ENCODE measurements around the gene MID1.
"Not testable (repeated sequence)": the region's sequence is repeated elsewhere in the genome, so short reads cannot be mapped to it uniquely, and the experiment has no call there.

The MID1 gene

DNA sequence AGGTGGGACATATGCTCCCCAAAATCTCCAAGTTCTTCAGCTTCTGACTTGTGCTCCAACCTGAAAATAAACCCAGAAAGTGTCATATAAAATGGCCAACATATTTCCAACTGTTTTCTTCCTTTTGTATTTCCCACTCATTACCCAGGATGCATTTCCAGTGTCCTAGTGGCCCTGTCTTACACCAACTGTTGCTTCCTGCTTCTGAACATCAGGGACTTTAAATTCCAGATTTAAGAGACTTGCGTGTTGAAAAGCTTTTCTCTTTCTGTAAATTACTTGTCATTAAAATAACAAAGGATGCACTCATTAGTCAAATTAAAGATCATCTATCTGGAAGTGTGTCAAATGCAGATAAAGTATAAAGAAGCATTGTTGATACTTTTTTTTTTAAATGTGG, 19.9 kb downstream of the MID1 start:
- H3K4me3 ChIP-seq (ENCODE audit: insufficient read depth, low read depth, low read length, poor library complexity, severe bottlenecking) = no peak overlapping the region

GRCh38 chrX:10598540-10598939, 21.8 kb downstream of the MID1 start:
- H3K9me3 ChIP-seq (ENCODE audit: control insufficient read depth, low read length) = no peaks in the 10 kb centered on the region
- no peaks in the 10 kb centered on the region for H3K4me1 ChIP-seq (ENCODE audit: control insufficient read depth, insufficient read depth, low read length, poor library complexity, severe bottlenecking)
- no peaks in the 10 kb centered on the region for H3K27me3 ChIP-seq (replicated peaks; ENCODE audit: control insufficient read depth, insufficient read depth, low read length, poor library complexity, severe bottlenecking)
- H3K4me3 ChIP-seq (ENCODE audit: insufficient read depth, low read depth, low read length, poor library complexity, severe bottlenecking) = no peak overlapping the region
- DNase-seq = no peak
- no peaks in the 10 kb centered on the region for H3K36me3 ChIP-seq (ENCODE audit: control insufficient read depth, insufficient read depth, low read length)
- H3K27ac ChIP-seq (ENCODE audit: insufficient read depth, low read length, poor library complexity, severe bottlenecking) = no peak overlapping the region

More for the DNA sequence above, 19.9 kb downstream of the MID1 start:
- H3K36me3 ChIP-seq (ENCODE audit: control insufficient read depth, insufficient read depth, low read length) = no peaks in the 10 kb centered on the region
- no peaks in the 10 kb centered on the region for H3K4me1 ChIP-seq (ENCODE audit: control insufficient read depth, insufficient read depth, low read length, poor library complexity, severe bottlenecking)
- no peaks in the 10 kb centered on the region for H3K27me3 ChIP-seq (replicated peaks; ENCODE audit: control insufficient read depth, insufficient read depth, low read length, poor library complexity, severe bottlenecking)
- no peak overlapping the region for H3K27ac ChIP-seq (ENCODE audit: insufficient read depth, low read length, poor library complexity, severe bottlenecking)
- H3K9me3 ChIP-seq (ENCODE audit: control insufficient read depth, low read length) = no peaks in the 10 kb centered on the region
- no peak for DNase-seq

GRCh38 chrX:10597871-10598270, 22.5 kb downstream of the MID1 start:
- Histone ChIP-seq H3K27ac (ENCODE audit: insufficient read depth, low read length, poor library complexity, severe bottlenecking) (no peak overlapping the region), H3K4me1 (ENCODE audit: control insufficient read depth, insufficient read depth, low read length, poor library complexity, severe bottlenecking) (no peaks in the 10 kb centered on the region), H3K9me3 (ENCODE audit: control insufficient read depth, low read length) (no peaks in the 10 kb centered on the region), H3K27me3 (replicated peaks; ENCODE audit: control insufficient read depth, insufficient read depth, low read length, poor library complexity, severe bottlenecking) (no peaks in the 10 kb centered on the region), H3K4me3 (ENCODE audit: insufficient read depth, low read depth, low read length, poor library complexity, severe bottlenecking) (no peak overlapping the region), H3K36me3 (ENCODE audit: control insufficient read depth, insufficient read depth, low read length) (no peaks in the 10 kb centered on the region)
- DNase-seq = no peak

GRCh38 chrX:10591363-10592335, 28.7 kb downstream of the MID1 start:
- Histone ChIP-seq H3K4me1 (ENCODE audit: control insufficient read depth, insufficient read depth, low read length, poor library complexity, severe bottlenecking) (no peaks in the 10 kb centered on the region), H3K27me3 (replicated peaks; ENCODE audit: control insufficient read depth, insufficient read depth, low read length, poor library complexity, severe bottlenecking) (no peaks in the 10 kb centered on the region), H3K36me3 (ENCODE audit: control insufficient read depth, insufficient read depth, low read length) (no peaks in the 10 kb centered on the region), H3K27ac (ENCODE audit: insufficient read depth, low read length, poor library complexity, severe bottlenecking) (no peak overlapping the region), H3K9me3 (ENCODE audit: control insufficient read depth, low read length) (no peaks in the 10 kb centered on the region), H3K4me3 (ENCODE audit: insufficient read depth, low read depth, low read length, poor library complexity, severe bottlenecking) (no peak overlapping the region)
- no peak for DNase-seq

GRCh38 chrX:10589787-10590186, 30.6 kb downstream of the MID1 start:
- not testable (repeated sequence) for H3K27me3 ChIP-seq (replicated peaks; ENCODE audit: control insufficient read depth, insufficient read depth, low read length, poor library complexity, severe bottlenecking); H3K9me3 ChIP-seq (ENCODE audit: control insufficient read depth, low read length); H3K4me3 ChIP-seq (ENCODE audit: insufficient read depth, low read depth, low read length, poor library complexity, severe bottlenecking); H3K27ac ChIP-seq (ENCODE audit: insufficient read depth, low read length, poor library complexity, severe bottlenecking); H3K4me1 ChIP-seq (ENCODE audit: control insufficient read depth, insufficient read depth, low read length, poor library complexity, severe bottlenecking); H3K36me3 ChIP-seq (ENCODE audit: control insufficient read depth, insufficient read depth, low read length); DNase-seq

- no peak overlapping the region for H3K4me3 ChIP-seq (ENCODE audit: insufficient read depth, low read depth, low read length, poor library complexity, severe bottlenecking)
- no peak overlapping the region for H3K27ac ChIP-seq (ENCODE audit: insufficient read depth, low read length, poor library complexity, severe bottlenecking)
- DNase-seq = no peak
These were observed 31.3 kb downstream of the MID1 start for GRCh38 chrX:10589098-10589497.

DNA sequence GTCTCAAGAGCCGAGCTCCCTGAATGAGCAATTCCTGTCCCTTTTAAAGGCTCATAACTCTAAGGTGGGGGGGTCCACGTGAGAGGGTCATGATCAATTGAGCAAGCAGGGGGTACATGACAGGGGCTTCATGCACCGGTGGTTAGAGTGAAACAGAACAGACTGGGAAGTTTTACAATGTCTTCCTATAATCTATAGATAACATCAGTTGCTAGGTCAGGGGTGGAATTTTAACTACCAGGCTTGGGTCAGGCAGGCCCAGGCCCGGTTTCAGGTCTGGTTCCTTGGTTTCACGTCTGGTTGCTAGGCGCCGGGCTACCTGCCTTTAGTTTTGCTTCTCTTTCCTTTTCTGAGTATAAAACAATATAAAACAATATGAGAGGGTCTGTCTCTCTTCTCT, 35.5 kb downstream of the MID1 start:
- H3K9me3 ChIP-seq (ENCODE audit: control insufficient read depth, low read length); H3K27me3 ChIP-seq (replicated peaks; ENCODE audit: control insufficient read depth, insufficient read depth, low read length, poor library complexity, severe bottlenecking); DNase-seq; H3K27ac ChIP-seq (ENCODE audit: insufficient read depth, low read length, poor library complexity, severe bottlenecking); H3K4me1 ChIP-seq (ENCODE audit: control insufficient read depth, insufficient read depth, low read length, poor library complexity, severe bottlenecking); H3K36me3 ChIP-seq (ENCODE audit: control insufficient read depth, insufficient read depth, low read length); H3K4me3 ChIP-seq (ENCODE audit: insufficient read depth, low read depth, low read length, poor library complexity, severe bottlenecking): not testable (repeated sequence)

More at GRCh38 chrX:10589098-10589497, 31.3 kb downstream of the MID1 start:
- Histone ChIP-seq H3K36me3 (ENCODE audit: control insufficient read depth, insufficient read depth, low read length) (no peaks in the 10 kb centered on the region), H3K9me3 (ENCODE audit: control insufficient read depth, low read length) (no peaks in the 10 kb centered on the region), H3K4me1 (ENCODE audit: control insufficient read depth, insufficient read depth, low read length, poor library complexity, severe bottlenecking) (no peaks in the 10 kb centered on the region), H3K27me3 (replicated peaks; ENCODE audit: control insufficient read depth, insufficient read depth, low read length, poor library complexity, severe bottlenecking) (no peaks in the 10 kb centered on the region)

DNA sequence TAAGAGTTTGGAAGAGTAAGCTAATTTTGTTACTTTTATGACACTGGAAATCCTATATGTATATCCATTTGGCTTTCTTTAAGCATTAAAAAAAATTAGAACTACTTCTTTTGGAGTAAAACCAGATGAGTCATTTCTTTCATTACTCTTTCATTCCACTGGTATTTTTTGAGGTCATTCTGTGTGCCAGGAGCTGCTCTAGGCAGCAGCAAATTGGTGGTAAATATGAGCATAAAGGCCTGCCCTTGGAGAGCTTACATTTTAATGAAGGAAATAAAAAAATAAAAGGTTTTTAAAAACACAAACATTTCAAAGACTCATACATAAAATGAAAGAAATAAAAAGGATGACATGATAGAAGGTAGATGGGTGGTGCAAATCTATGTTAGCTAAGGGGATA, 37.4 kb downstream of the MID1 start:
- no peak for DNase-seq
- Histone ChIP-seq H3K4me1 (ENCODE audit: control insufficient read depth, insufficient read depth, low read length, poor library complexity, severe bottlenecking) (no peaks in the 10 kb centered on the region), H3K9me3 (ENCODE audit: control insufficient read depth, low read length) (no peaks in the 10 kb centered on the region), H3K4me3 (ENCODE audit: insufficient read depth, low read depth, low read length, poor library complexity, severe bottlenecking) (no peak overlapping the region), H3K27me3 (replicated peaks; ENCODE audit: control insufficient read depth, insufficient read depth, low read length, poor library complexity, severe bottlenecking) (no peaks in the 10 kb centered on the region), H3K27ac (ENCODE audit: insufficient read depth, low read length, poor library complexity, severe bottlenecking) (no peak overlapping the region), H3K36me3 (ENCODE audit: control insufficient read depth, insufficient read depth, low read length) (no peaks in the 10 kb centered on the region)

- H3K4me3 ChIP-seq (ENCODE audit: insufficient read depth, low read depth, low read length, poor library complexity, severe bottlenecking) = no peak overlapping the region
- no peak for DNase-seq
- no peaks in the 10 kb centered on the region for H3K36me3 ChIP-seq (ENCODE audit: control insufficient read depth, insufficient read depth, low read length)
- no peaks in the 10 kb centered on the region for H3K9me3 ChIP-seq (ENCODE audit: control insufficient read depth, low read length)
- H3K4me1 ChIP-seq (ENCODE audit: control insufficient read depth, insufficient read depth, low read length, poor library complexity, severe bottlenecking) = no peaks in the 10 kb centered on the region
- no peaks in the 10 kb centered on the region for H3K27me3 ChIP-seq (replicated peaks; ENCODE audit: control insufficient read depth, insufficient read depth, low read length, poor library complexity, severe bottlenecking)
- no peak overlapping the region for H3K27ac ChIP-seq (ENCODE audit: insufficient read depth, low read length, poor library complexity, severe bottlenecking)
These were observed 38.1 kb downstream of the MID1 start for GRCh38 chrX:10582215-10582733.

Data from effector memory CD4-positive, alpha-beta T cell (primary cell).